Mammary epithelial cell (primary cell): Measurements from ENCODE around the gene COL4A2.

Experiments used
- CTCF ChIP-seq, 2 donors: IDR thresholded peaks in 1 of 2; conservative IDR thresholded peaks in 1 of 2; 2 replicates each; pipeline ENCODE4 v1.5.1; 2011 to 2012; ENCODE audit warnings: inconsistent platforms in 2 of 2, low read length in 2 of 2, mild to moderate bottlenecking in 2 of 2, control low read depth in 1 of 2, low read depth in 1 of 2; ENCODE audit not compliant: insufficient read depth in 1 of 2; ENCODE audit errors: extremely low read depth in 1 of 2
- EZH2 ChIP-seq: IDR thresholded peaks from 2 replicates; pipeline ENCODE4 v1.6.1; 2012; ENCODE audit warnings: low read length, inconsistent platforms, borderline replicate concordance

- TF ChIP-seq CTCF (conservative IDR thresholded peaks at IDR 0.05 in 1 of 2, IDR thresholded peaks at IDR 0.05 in 1 of 2; ENCODE audit: extremely low read depth in 1 of 2, insufficient read depth in 1 of 2, low read depth in 1 of 2, low read length in 2 of 2) (peak in 1 of 2 donors; percentile 25), EZH2 (no peak)
These were observed 45.7 kb downstream of the COL4A2 start for GRCh38 chr13:110352735-110353134.
